GM12878 (cell line): ENCODE measurements around the gene MMEL1. TPM values are rescaled to one million over a fixed set of nuclear protein-coding genes. Genes with fewer than 3 reads are reported as not detected.

Experiments used
- ATF3 ChIP-seq: IDR thresholded peaks from 2 replicates; pipeline ENCODE4 v1.6.1; 2011; ENCODE audit warnings: low read depth, mild to moderate bottlenecking, low read length, moderate library complexity, borderline replicate concordance; ENCODE audit errors: extremely low read depth
- BACH1 ChIP-seq: fragments of 450-650 bp; IDR thresholded peaks from 2 replicates; pipeline ENCODE4 v1.6.1; 2017; ENCODE audit warnings: mild to moderate bottlenecking, borderline replicate concordance
- BCL11A ChIP-seq: IDR thresholded peaks from 2 replicates; pipeline ENCODE4 v1.6.1; 2011; ENCODE audit warnings: low read depth, low read length
- BCL3 ChIP-seq: IDR thresholded peaks from 2 replicates; pipeline ENCODE4 v1.6.1; 2011; ENCODE audit warnings: borderline replicate concordance, low read depth, mild to moderate bottlenecking, moderate library complexity, low read length; ENCODE audit not compliant: insufficient read depth, poor library complexity, severe bottlenecking
- EED ChIP-seq: sonication (generic); IDR thresholded peaks from 2 replicates; pipeline ENCODE4 v1.6.1; 2016; ENCODE audit warnings: antibody characterized with exemption, low read depth
- ETV6 ChIP-seq, 2 experiments: fragments of 450-650 bp in 1 of 2; IDR thresholded peaks in 1 of 2; conservative IDR thresholded peaks in 1 of 2; 2 replicates each; pipeline ENCODE4 v1.6.1; 2014; ENCODE audit warnings: antibody characterized with exemption in 1 of 2, borderline replicate concordance in 1 of 2, low read depth in 1 of 2, mild to moderate bottlenecking in 1 of 2, moderate library complexity in 1 of 2
- FOS ChIP-seq: IDR thresholded peaks from 3 replicates; pipeline ENCODE4 v1.6.1; 2011; ENCODE audit warnings: borderline replicate concordance; ENCODE audit not compliant: insufficient read length; ENCODE audit errors: extremely low read depth
- HCFC1 ChIP-seq: fragments of 150-350 bp; IDR thresholded peaks from 2 replicates; pipeline ENCODE4 v1.6.1; 2014; ENCODE audit warnings: low read length
- KDM1A ChIP-seq: fragments of 200-600 bp; sonication (generic); IDR thresholded peaks from 2 replicates; pipeline ENCODE4 v1.6.1; 2016; ENCODE audit warnings: borderline replicate concordance
- MTA3 ChIP-seq: IDR thresholded peaks from 2 replicates; pipeline ENCODE4 v1.6.1; 2012; ENCODE audit warnings: low read length, inconsistent platforms, borderline replicate concordance
- MXI1 ChIP-seq: fragments of 150-350 bp; IDR thresholded peaks from 2 replicates; pipeline ENCODE4 v1.6.1; 2011; ENCODE audit warnings: low read depth, mild to moderate bottlenecking, inconsistent platforms, low read length, improper control_type of control experiment
- NR2F1 ChIP-seq: fragments of 450-650 bp; conservative IDR thresholded peaks from 2 replicates; pipeline ENCODE4 v1.6.1; 2017; ENCODE audit warnings: mild to moderate bottlenecking
- PKNOX1 ChIP-seq: fragments of 450-650 bp; IDR thresholded peaks from 2 replicates; pipeline ENCODE4 v1.6.1; 2016; ENCODE audit warnings: mild to moderate bottlenecking
- PML ChIP-seq: IDR thresholded peaks from 2 replicates; pipeline ENCODE4 v1.6.1; 2012; ENCODE audit warnings: low read length, inconsistent platforms
- POLR2AphosphoS2 ChIP-seq: IDR thresholded peaks from 2 replicates; pipeline ENCODE4 v1.6.1; 2011; ENCODE audit warnings: low read depth, mild to moderate bottlenecking, low read length, improper control_type of control experiment, moderate library complexity
- RBBP5 ChIP-seq: fragments of 200-600 bp; sonication (generic); conservative IDR thresholded peaks from 2 replicates; pipeline ENCODE4 v1.6.1; 2016
- SMAD1 ChIP-seq: fragments of 450-650 bp; IDR thresholded peaks from 2 replicates; pipeline ENCODE4 v1.6.1; 2018; ENCODE audit warnings: mild to moderate bottlenecking, low read depth; ENCODE audit not compliant: partially characterized antibody
- SMAD5 ChIP-seq: IDR thresholded peaks from 2 replicates; pipeline ENCODE4 v1.6.1; 2016; ENCODE audit warnings: antibody characterized with exemption, low read depth
- SP1 ChIP-seq: IDR thresholded peaks from one replicate; pipeline ENCODE4 v1.6.1; 2011; ENCODE audit warnings: low read depth, low read length
- SREBF1 ChIP-seq: IDR thresholded peaks from 2 replicates; pipeline ENCODE4 v1.6.1; 2012; ENCODE audit warnings: mild to moderate bottlenecking, low read length
- SREBF2 ChIP-seq: IDR thresholded peaks from 2 replicates; pipeline ENCODE4 v1.6.1; 2012; ENCODE audit warnings: mild to moderate bottlenecking, low read length
- YBX1 ChIP-seq: fragments of 450-650 bp; IDR thresholded peaks from 2 replicates; pipeline ENCODE4 v1.6.1; 2016; ENCODE audit warnings: antibody characterized with exemption
- ZNF207 ChIP-seq: fragments of 450-650 bp; IDR thresholded peaks from 2 replicates; pipeline ENCODE4 v1.6.1; 2014; ENCODE audit warnings: antibody characterized with exemption, mild to moderate bottlenecking, borderline replicate concordance
- ZNF24 ChIP-seq: fragments of 450-650 bp; IDR thresholded peaks from 2 replicates; pipeline ENCODE4 v1.6.1; 2017; ENCODE audit warnings: antibody characterized with exemption, mild to moderate bottlenecking
- ZNF592 ChIP-seq: fragments of 450-650 bp; IDR thresholded peaks from 2 replicates; pipeline ENCODE4 v1.6.1; 2017; ENCODE audit warnings: mild to moderate bottlenecking, moderate library complexity
- ZSCAN29 ChIP-seq: fragments of 450-650 bp; IDR thresholded peaks from 2 replicates; pipeline ENCODE4 v1.6.1; 2017; ENCODE audit warnings: mild to moderate bottlenecking, moderate library complexity
- polyA plus RNA-seq, 11 experiments: library from polyadenylated mRNA; depleted of rRNA in 4 of 11; unstranded in 6 of 11; stranded (reverse) in 5 of 11; fragments of >200 nt; fragmentation: Nextera tagmentation in 4 of 11; fragmentation: Illumina TruSeq in 1 of 11; extraction: Ambion mirVana in 4 of 11; extraction: Trizol in 1 of 11; gene quantifications; 1 replicate in 1 of 11; 2 replicates in 10 of 11; pipeline versions ENCODE4 v1.2.1 to v1.2.3, GENCODE V29; 2011 to 2016; ENCODE audit warnings: inconsistent platforms in 2 of 11, missing spikeins in 2 of 11, low read depth in 1 of 11
- total RNA-seq, 4 experiments: library from RNA; depleted of rRNA in 3 of 4; stranded (reverse); fragments of >200 nt in 3 of 4; fragmentation: Illumina TruSeq in 1 of 4; extraction: Trizol in 1 of 4; gene quantifications; 2 replicates each; pipeline versions ENCODE4 v1.2.1 to v1.2.3, GENCODE V29; 2013 to 2021

MMEL1 gene
- total and polyA plus RNA-seq, 10 of the 15 experiments (the other 5 are each of a cell fraction or from before 2014, with no cell fraction given) = 0.11 TPM; not detected in 9

GRCh38 chr1:2555634-2556276, 77.1 kb downstream of the MMEL1 start (continued):
- TF ChIP-seq ATF3 = 0 out of 2 replicates have a peak, but pooled peaks have one; percentile 45
- TF ChIP-seq ZNF592 = no peak
- peak; percentile 82; the same call in 1 of the 2 replicates for TF ChIP-seq MTA3
- TF ChIP-seq SMAD1 = peak; percentile 62
- peak; percentile 43 for TF ChIP-seq BCL3
- TF ChIP-seq SREBF2 = no peak
- no peak for TF ChIP-seq KDM1A
- 0 out of 2 replicates have a peak, but pooled peaks have one; percentile 71 for TF ChIP-seq BACH1
- peak; percentile 84 for TF ChIP-seq EED
- TF ChIP-seq RBBP5 = no peak
- no peak for TF ChIP-seq ZNF24
- no peak for TF ChIP-seq YBX1
- no peak for TF ChIP-seq SREBF1
- peak in 1 of 2 experiments; percentile 74; a peak in 1 of 4 replicates for TF ChIP-seq ETV6 (conservative IDR thresholded peaks at IDR 0.05 in 1 of 2, IDR thresholded peaks at IDR 0.05 in 1 of 2; ENCODE audit: borderline replicate concordance in 1 of 2, low read depth in 1 of 2)
- peak; percentile 64; the same call in 1 of the 2 replicates for TF ChIP-seq BCL11A
- TF ChIP-seq SMAD5 = no peak
- peak; percentile 56 for TF ChIP-seq MXI1
- TF ChIP-seq FOS = peak; percentile 34
- no peak for TF ChIP-seq ZSCAN29
- peak; percentile 25; the same call in 1 of the 2 replicates for TF ChIP-seq PKNOX1
- no peak for TF ChIP-seq PML
- TF ChIP-seq NR2F1 = peak; percentile 83
- TF ChIP-seq SP1 = peak; percentile 31
- TF ChIP-seq POLR2AphosphoS2 = peak; percentile 75; the same call in 1 of the 2 replicates
- TF ChIP-seq ZNF207 = no peak
- TF ChIP-seq HCFC1 = no peak; the same call in 1 of the 2 replicates
